Epithelial cell of proximal tubule (primary cell): ENCODE data around the gene AUTS2. TPM values are rescaled to one million over a fixed set of nuclear protein-coding genes. Genes with fewer than 3 reads are reported as not detected.

ENCODE experiments used
- DNase-seq: peaks from one replicate; pipeline ENCODE4 v3.0.0-alpha.2; 2011; ENCODE audit warnings: low read depth
- H3K4me3 ChIP-seq: 2 replicates; pipeline ENCODE4 v1.5.1; 2011; ENCODE audit warnings: low read depth, mild to moderate bottlenecking, low read length
- total RNA-seq: library from RNA; depleted of rRNA; stranded (reverse); fragments of >200 nt; gene quantifications from 2 replicates; pipeline ENCODE4 v1.2.3, GENCODE V29; 2015
- TF ChIP-seq, protein P1 (sequence below): conservative IDR thresholded peaks from 2 replicates; pipeline ENCODE4 v1.5.1; 2012; ENCODE audit warnings: low read depth, mild to moderate bottlenecking, low read length

AUTS2 gene
- total RNA-seq, 1 donor from 2014 or later = 10.0 TPM

DNA sequence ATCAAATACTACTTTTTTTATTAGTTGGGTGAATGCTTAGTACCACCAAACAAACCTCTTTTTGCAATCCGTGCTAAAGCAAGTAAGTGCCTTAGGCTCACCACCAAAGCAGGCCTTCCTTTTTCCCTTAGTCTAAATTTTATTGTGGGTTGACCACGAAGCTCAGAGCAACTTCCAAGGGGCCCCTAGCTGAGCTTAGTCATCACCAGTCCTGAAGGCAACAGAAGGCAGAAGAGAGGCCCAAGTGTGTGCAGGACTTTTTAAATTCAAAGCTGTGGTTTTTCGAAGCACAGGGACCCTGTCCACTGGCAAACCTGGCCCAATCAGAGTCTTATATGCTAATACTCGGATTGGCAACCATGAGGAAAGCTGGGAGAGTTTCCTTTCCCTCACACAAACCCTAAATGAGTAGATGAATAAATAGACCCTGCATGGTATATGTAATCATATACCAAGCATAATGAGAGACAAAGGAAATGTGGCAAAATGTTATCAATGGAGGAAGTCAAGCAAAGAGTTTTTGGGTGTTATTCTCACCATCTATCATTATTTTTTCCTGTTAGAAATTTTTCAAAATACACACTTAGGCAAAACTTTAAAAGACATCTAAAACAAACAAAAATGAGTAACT, 1080.5 kb downstream of the AUTS2 start:
- no peak for DNase-seq
- TF ChIP-seq, protein P1, sequence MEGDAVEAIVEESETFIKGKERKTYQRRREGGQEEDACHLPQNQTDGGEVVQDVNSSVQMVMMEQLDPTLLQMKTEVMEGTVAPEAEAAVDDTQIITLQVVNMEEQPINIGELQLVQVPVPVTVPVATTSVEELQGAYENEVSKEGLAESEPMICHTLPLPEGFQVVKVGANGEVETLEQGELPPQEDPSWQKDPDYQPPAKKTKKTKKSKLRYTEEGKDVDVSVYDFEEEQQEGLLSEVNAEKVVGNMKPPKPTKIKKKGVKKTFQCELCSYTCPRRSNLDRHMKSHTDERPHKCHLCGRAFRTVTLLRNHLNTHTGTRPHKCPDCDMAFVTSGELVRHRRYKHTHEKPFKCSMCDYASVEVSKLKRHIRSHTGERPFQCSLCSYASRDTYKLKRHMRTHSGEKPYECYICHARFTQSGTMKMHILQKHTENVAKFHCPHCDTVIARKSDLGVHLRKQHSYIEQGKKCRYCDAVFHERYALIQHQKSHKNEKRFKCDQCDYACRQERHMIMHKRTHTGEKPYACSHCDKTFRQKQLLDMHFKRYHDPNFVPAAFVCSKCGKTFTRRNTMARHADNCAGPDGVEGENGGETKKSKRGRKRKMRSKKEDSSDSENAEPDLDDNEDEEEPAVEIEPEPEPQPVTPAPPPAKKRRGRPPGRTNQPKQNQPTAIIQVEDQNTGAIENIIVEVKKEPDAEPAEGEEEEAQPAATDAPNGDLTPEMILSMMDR = no peak

DNA sequence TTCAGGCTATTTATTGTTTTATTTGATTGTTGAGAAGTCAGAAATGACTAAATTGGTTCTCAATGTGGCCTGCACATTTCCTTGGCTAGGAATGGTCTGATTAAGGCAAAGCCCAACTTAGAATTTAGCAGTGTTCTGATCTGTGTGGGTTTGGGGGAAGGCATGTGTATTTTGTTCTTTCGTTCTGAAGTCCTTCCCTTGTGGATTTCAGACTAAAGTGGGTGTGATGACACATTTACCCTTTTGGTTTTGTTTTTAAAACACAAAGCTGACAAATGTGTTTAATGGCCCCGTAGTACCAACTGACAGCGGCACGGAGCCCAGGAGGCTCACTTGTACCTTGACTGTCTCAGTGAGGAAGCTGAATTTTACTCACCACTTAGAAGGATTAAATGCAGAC, 1081.4 kb downstream of the AUTS2 start:
- DNase-seq = no peak
- H3K4me3 ChIP-seq = no peak overlapping the region
- TF ChIP-seq, protein P1 = no peak

More for the DNA sequence above, 1080.5 kb downstream of the AUTS2 start:
- no peak overlapping the region for H3K4me3 ChIP-seq

DNA sequence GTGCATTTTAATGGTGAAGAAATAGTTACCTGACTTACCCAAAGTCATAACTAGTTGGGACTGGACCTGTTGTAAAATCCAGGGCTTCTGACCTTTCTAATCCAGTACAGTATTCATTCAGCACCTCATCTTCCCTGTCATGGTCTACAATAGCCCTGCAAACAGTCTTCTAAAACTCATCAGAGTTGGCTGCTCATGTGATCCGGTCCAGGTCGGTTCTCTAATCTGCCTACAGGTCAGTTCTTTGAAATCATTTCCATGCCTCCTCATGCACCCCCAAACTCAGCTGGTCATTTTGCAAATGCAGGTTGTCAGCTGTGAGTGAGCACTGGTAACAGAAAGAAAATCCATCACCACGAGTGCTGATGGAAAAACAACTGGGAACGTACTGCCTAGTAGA, 1082.0 kb downstream of the AUTS2 start:
- TF ChIP-seq, protein P1 = no peak
- DNase-seq = no peak
- H3K4me3 ChIP-seq = no peak overlapping the region

DNA sequence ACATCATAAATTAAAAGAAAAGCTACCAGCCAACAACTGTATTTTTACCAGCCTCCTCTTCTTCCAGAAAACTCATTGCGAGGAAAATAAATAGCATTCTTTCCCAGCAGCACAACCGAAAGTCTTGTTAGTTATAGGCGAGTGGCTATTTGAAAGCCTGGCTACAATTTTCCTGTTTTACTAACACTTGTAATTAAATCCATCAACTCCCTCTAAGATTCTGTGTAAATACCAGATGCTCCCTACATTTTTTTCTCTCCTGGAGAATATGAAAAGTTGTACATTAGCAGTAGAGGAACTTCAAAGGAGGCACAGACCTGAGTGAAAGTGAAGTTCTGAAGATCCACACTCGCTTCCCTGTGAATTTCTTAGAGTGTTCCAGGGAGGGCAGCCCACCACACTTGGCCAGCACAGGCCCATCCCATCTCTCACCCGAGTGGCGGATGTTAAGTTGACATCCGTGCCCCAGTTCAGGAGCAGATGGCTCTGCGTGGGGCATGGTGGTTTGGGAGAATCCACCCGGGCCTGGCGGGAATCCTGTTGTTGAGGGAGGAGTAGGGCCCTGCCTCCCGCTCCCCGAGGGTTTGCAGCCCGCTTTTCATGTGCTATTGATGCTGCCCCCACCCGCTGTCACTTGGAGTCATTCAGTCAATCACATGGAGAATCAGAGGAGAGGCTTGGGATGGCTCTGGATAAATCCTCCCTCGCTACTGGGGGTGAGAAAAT, 1082.6 kb downstream of the AUTS2 start:
- TF ChIP-seq, protein P1 = no peak
- H3K4me3 ChIP-seq = no peak overlapping the region
- DNase-seq = no peak

DNA sequence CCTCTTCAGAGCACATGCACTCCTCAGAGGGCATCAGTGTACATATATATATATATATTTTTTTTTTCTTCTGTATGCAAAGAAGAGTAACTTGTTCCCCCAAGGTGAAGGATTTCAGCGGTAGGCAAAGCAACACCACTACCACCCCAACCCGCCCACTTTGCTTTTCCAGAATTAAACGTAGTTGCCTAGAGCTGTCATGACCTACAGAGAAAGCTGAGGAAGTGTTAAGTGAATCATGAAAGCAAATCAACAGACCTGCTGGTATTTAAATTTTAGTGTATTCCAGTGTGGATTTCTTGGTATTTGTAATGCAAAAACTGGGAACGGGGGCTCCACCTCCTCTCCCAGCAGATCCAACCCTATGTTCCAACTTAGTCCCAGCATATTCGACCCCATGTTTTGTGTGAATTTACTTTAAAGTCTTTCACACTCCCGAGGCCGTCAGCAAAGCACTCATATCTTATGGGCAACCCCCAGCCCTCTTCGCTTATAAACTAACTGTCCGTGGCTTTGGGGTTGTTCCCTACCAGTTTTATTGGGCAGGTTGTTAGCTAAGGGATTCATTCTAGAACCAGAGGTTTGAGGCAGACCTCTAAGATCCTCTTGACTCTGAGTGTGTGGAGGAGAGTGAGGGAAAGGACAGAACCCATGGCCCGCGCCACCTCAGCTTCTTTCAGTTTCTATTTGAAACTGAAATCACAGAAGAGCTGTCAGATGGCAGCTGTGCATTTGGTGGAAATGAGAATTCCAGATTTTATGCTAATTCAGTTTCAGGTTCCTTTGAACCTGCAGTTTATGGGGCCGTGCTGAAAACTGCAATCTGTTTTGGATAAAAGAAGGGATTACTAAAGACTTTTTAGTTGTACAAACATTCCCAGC, 1083.4 kb downstream of the AUTS2 start:
- DNase-seq = no peak
- TF ChIP-seq, protein P1 = no peak
- H3K4me3 ChIP-seq = no peak overlapping the region

DNA sequence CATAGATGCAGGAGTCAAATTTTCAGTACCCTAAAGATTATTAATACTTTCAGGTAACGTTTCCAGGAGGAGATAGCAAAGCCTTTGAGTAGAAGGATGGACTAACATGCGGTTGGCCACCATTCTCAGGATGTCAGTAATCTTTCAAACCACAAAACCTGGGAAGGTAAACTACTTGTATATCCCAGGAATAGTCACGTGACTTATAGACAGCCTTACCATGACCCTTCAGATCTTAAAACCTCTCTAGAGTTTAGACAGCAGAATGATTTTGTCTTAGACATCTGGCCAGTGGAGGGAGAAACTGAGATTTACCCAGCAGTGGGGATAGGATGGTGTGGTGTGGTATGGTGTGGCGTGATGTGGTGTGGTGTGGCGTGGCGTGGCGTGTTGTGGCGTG, 1085.9 kb downstream of the AUTS2 start:
- TF ChIP-seq, protein P1 = no peak
- no peak overlapping the region for H3K4me3 ChIP-seq
- DNase-seq = no peak
